Measurements from ENCODE around the gene NRARP. TPM values are rescaled to one million over a fixed set of nuclear protein-coding genes. Genes with fewer than 3 reads are reported as not detected.
A peak's percentile ranks its signal among the peaks of the same experiment; 100 is the strongest.

Gene NRARP
- total RNA-seq, 1 experiment from 2014 or later, result 32.6 TPM

DNA sequence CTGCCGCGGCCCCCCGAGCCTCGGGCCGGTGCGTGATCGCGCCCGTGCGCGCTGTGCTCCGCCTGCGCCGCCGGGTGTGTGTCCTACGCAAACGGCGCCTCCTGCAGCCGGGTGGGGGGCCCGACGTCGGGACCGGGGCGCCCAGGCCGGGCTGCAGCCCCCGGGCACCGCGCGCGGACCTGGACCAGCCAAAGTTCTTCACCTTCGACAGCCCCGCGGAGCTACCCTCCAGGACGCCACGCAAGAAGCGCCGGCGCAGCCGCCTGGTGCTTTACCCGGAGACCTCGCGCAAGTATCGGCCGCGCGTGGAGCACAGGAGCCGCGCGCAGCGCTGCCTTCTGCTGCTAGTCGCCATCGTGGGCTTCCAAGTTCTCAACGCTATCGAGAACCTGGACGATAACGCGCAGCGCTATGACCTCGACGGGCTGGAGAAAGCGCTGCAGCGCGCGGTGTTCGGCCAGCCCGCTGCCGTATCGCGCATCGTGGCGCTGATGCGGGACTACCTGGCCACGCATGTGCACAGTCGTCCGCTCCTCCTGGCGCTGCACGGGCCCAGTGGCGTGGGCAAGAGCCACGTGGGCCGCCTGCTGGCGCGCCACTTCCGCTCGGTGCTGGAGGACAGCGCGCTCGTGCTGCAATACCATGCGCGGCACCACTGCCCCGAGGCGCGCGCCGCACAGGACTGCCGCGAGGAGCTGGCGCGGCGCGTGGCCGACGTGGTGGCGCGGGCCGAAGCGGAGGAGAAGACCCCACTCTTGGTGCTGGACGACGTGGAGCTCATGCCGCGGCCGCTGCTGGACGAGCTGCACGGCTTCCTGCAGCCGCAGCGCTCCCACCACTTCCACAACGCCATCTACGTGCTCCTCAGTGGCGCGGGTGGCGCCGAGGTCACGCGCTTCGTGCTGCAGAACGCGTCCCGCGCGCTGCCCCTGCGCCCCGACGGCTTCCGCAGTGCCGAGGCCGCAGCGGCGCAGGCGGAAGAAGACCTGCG is 23.1 kb downstream of the NRARP start:
- no TSS peak for BruUV-seq (replicated peaks)
- Mint-ChIP-seq H3K4me3 (ENCODE audit: low read depth, unreplicated experiment) (peak overlapping the region; percentile 28), H3K9me3 (ENCODE audit: low read depth, unreplicated experiment) (no peaks in the 10 kb centered on the region), H3K27ac (ENCODE audit: unreplicated experiment) (no peak overlapping the region), H3K4me1 (ENCODE audit: low read depth, unreplicated experiment) (peaks cover 29% of the 10 kb centered on the region), H3K27me3 (ENCODE audit: unreplicated experiment) (no peaks in the 10 kb centered on the region), H3K36me3 (ENCODE audit: insufficient read depth, unreplicated experiment) (peaks cover 58% of the 10 kb centered on the region)
- intact Hi-C loops (cut with micrococcal nuclease; ENCODE audit: unreplicated experiment), result no loop called here
- no peak for DNase-seq
- TF ChIP-seq, protein P1, sequence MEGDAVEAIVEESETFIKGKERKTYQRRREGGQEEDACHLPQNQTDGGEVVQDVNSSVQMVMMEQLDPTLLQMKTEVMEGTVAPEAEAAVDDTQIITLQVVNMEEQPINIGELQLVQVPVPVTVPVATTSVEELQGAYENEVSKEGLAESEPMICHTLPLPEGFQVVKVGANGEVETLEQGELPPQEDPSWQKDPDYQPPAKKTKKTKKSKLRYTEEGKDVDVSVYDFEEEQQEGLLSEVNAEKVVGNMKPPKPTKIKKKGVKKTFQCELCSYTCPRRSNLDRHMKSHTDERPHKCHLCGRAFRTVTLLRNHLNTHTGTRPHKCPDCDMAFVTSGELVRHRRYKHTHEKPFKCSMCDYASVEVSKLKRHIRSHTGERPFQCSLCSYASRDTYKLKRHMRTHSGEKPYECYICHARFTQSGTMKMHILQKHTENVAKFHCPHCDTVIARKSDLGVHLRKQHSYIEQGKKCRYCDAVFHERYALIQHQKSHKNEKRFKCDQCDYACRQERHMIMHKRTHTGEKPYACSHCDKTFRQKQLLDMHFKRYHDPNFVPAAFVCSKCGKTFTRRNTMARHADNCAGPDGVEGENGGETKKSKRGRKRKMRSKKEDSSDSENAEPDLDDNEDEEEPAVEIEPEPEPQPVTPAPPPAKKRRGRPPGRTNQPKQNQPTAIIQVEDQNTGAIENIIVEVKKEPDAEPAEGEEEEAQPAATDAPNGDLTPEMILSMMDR (IDR thresholded peaks at IDR 0.05; ENCODE audit: unreplicated experiment), result no peak
- CTCF ChIA-PET, result no interaction called here

DNA sequence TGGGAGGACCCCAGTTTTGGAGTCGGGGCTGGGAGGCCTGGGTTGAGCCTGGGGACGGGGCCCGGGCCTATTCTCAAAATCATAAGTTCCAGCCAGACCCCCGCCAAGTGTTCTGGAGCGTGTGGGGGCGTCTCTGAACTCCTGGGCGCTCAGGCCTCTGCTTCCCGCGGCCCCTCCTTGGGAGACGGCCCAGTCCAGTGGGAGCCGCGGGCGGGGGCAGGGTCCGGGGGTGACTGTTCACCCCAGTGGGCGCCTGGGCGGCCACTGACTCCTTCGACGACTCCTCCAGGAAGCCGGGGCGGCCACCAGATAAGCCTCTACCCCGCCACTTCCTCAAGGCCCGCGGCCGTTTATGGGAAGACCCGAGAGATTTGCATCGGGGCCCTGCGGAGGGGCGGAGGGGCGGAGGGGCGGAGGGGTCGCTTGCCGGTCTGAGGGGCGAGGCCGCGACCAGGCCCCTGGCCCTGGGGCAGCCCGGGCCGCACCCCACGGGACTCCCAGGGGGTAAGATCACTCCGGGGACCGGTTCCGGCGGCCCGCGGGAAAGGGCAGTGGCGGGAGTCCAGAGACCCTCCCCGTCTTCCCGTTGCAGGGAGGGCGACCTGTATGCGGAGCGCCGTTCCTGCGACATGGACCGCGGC is 23.9 kb downstream of the NRARP start:
- Mint-ChIP-seq H3K27me3 (ENCODE audit: unreplicated experiment) (no peaks in the 10 kb centered on the region), H3K36me3 (ENCODE audit: insufficient read depth, unreplicated experiment) (peaks cover 59% of the 10 kb centered on the region), H3K4me1 (ENCODE audit: low read depth, unreplicated experiment) (peaks cover 29% of the 10 kb centered on the region), H3K27ac (ENCODE audit: unreplicated experiment) (peak overlapping the region; percentile 94), H3K4me3 (ENCODE audit: low read depth, unreplicated experiment) (peak overlapping the region; percentile 85), H3K9me3 (ENCODE audit: low read depth, unreplicated experiment) (no peaks in the 10 kb centered on the region)
- TF ChIP-seq, protein P1 (IDR thresholded peaks at IDR 0.05; ENCODE audit: unreplicated experiment), result no peak
- DNase-seq, result no peak
- TSS peak; percentile 54 for BruUV-seq (replicated peaks)
- intact Hi-C loops (cut with micrococcal nuclease; ENCODE audit: unreplicated experiment), result no loop called here
- CTCF ChIA-PET, result interaction anchor here (0.5 to 1.6 kb wide), 3 partner anchors 9 to 42 kb away, joined by 3 to 8 read pairs (median 3); no protein-coding TSS in a partner anchor

DNA sequence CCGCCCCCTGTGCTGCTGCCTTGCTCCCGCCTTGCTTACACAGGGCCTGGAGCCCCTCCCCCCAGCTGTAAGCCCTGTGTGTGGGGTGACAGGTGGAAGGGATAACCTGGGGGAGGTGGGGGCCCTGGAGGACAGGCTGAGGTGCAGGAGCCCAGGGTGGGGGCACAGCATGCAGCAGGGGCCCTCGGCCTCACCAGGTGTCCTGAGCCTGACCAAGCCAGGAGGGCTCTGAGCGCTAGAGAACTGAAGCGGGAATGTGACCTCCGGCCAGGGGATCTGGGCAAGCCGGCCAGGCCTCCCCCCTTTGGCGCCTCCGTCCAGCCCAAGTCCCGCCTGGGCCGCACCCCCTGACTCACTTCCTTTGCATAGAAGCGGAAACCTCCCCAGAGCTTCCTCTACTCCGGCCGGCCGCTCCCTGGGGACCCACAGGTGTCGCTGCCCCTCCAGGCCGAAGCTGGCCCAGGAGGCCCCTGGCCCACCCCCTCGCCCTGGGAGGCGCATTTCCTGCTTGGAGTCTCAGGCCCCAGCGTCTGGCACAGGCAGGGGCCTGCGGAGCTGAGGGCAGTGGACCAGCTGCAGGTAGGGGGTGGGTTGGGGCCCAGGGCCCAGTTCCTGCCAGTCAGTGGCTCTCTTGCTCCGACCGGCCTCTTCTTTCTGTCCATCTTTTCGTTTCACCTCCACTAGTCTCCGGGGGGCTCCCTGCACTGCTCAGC is 24.6 kb downstream of the NRARP start, which contains the start of gene TOR4A:
Gene TOR4A (plus strand): TSS at position 398 of the 713 bp plus-strand sequence. CDS start 964 bp downstream, outside the sequence.
- CTCF ChIA-PET, result interaction anchor here (0.5 to 1.6 kb wide), 7 partner anchors 9 to 146 kb away, joined by 3 to 8 read pairs (median 3); partner anchors contain the start of genes EXD3, NOXA1 and NRARP
- peaks cover 24% of the 10 kb centered on the region for H3K4me1 Mint-ChIP-seq (ENCODE audit: low read depth, unreplicated experiment)
- DNase-seq, result peak; percentile 94
- peak within 1 kb of the TSS; percentile 94 for H3K27ac Mint-ChIP-seq (ENCODE audit: unreplicated experiment)
- TF ChIP-seq, protein P1 (IDR thresholded peaks at IDR 0.05; ENCODE audit: unreplicated experiment), result no peak
- peak within 1 kb of the TSS; percentile 85 for H3K4me3 Mint-ChIP-seq (ENCODE audit: low read depth, unreplicated experiment)
- H3K27me3 Mint-ChIP-seq (ENCODE audit: unreplicated experiment), result no peaks in the 10 kb centered on the region
- BruUV-seq (replicated peaks), result no TSS peak
- no peaks in the 10 kb centered on the region for H3K9me3 Mint-ChIP-seq (ENCODE audit: low read depth, unreplicated experiment)
- intact Hi-C loops (cut with micrococcal nuclease; ENCODE audit: unreplicated experiment), result no loop called here
- H3K36me3 Mint-ChIP-seq (ENCODE audit: insufficient read depth, unreplicated experiment), result peaks cover 57% of the 10 kb centered on the region

All from Calu3 (cell line).